IMR-90 (cell line): ENCODE measurements around the gene NTM. TPM values are rescaled to one million over a fixed set of nuclear protein-coding genes. Genes with fewer than 3 reads are reported as not detected.

Source experiments
- ATAC-seq: fragments of 200-7000 bp; cut with Tn5 transposase; 2 replicates; pipeline ENCODE4 v1.9.1; 2020; ENCODE audit warnings: low read depth, mild to moderate bottlenecking, moderate library complexity
- BruUV-seq: library from RNA; stranded (reverse); fragments of 400-500 nt; replicated peaks from 2 replicates; lab custom pipeline; 2021; lab: Mats Ljungman, UMichigan
- CTCF ChIA-PET: fragments of 300-600 bp; formaldehyde crosslinking; extraction: SDS; loops from one replicate; lab custom pipeline; 2021; ENCODE audit warnings: antibody characterized with exemption; lab: Yijun Ruan, JAX
- POLR2A ChIA-PET: fragments of 300-600 bp; sonication (Branson Sonifier 250); formaldehyde crosslinking; loops from one replicate; lab custom pipeline; 2022; ENCODE audit warnings: antibody characterized with exemption; ENCODE audit not compliant: unreplicated experiment; lab: Charles Lee
- DNase-seq: peaks from one replicate; pipeline ENCODE4 v3.0.0; 2013
- H2AFZ ChIP-seq: replicated peaks from 2 replicates; pipeline ENCODE3; 2013; ENCODE audit warnings: low read length, mild to moderate bottlenecking; ENCODE audit not compliant: poor library complexity
- H2AK5ac ChIP-seq: 2 replicates; pipeline ENCODE4 v1.6.1; 2013; ENCODE audit warnings: low read depth, low read length, inconsistent platforms
- H2AK9ac ChIP-seq: replicated peaks from 2 replicates; pipeline ENCODE3; 2013; ENCODE audit warnings: mild to moderate bottlenecking, low read depth, low read length, moderate library complexity; ENCODE audit not compliant: poor library complexity
- H2BK120ac ChIP-seq: 2 replicates; pipeline ENCODE4 v1.6.1; 2013; ENCODE audit warnings: low read depth, low read length, inconsistent platforms
- H2BK15ac ChIP-seq: 3 replicates; pipeline ENCODE4 v1.6.1; 2013; ENCODE audit warnings: low read depth, low read length, inconsistent platforms
- H2BK20ac ChIP-seq: 2 replicates; pipeline ENCODE4 v1.6.1; 2013; ENCODE audit warnings: low read depth, mild to moderate bottlenecking, inconsistent platforms, low read length, moderate library complexity
- H2BK5ac ChIP-seq: 2 replicates; pipeline ENCODE4 v1.6.1; 2013; ENCODE audit warnings: mild to moderate bottlenecking, low read depth, low read length, inconsistent platforms; ENCODE audit not compliant: poor library complexity, severe bottlenecking
- H3K14ac ChIP-seq: replicated peaks from 2 replicates; pipeline ENCODE4 v1.6.1; 2013; ENCODE audit warnings: low read depth, low read length, inconsistent platforms
- H3K18ac ChIP-seq: 2 replicates; pipeline ENCODE4 v1.6.1; 2013; ENCODE audit warnings: low read depth, low read length, control low read depth
- H3K23ac ChIP-seq: 2 replicates; pipeline ENCODE4 v1.6.1; 2013; ENCODE audit warnings: low read depth, low read length, inconsistent platforms
- H3K27ac ChIP-seq: 2 replicates; pipeline ENCODE4 v1.5.1; 2013; ENCODE audit warnings: mild to moderate bottlenecking, control low read depth, low read length; ENCODE audit not compliant: insufficient read depth
- H3K27me3 ChIP-seq: 2 replicates; pipeline ENCODE4 v1.6.1; 2013; ENCODE audit warnings: low read length; ENCODE audit not compliant: control insufficient read depth, insufficient read depth
- H3K36me3 ChIP-seq: 2 replicates; pipeline ENCODE4 v1.6.1; 2013; ENCODE audit warnings: low read length, mixed read lengths; ENCODE audit not compliant: control insufficient read depth, insufficient read depth
- H3K4ac ChIP-seq: 2 replicates; pipeline ENCODE4 v1.6.1; 2013; ENCODE audit warnings: low read depth, low read length, inconsistent platforms
- H3K4me1 ChIP-seq: 2 replicates; pipeline ENCODE4 v1.6.1; 2013; ENCODE audit warnings: low read length, mixed read lengths; ENCODE audit not compliant: control insufficient read depth, insufficient read depth
- H3K4me2 ChIP-seq: 2 replicates; pipeline ENCODE4 v1.6.1; 2013; ENCODE audit warnings: low read depth, mild to moderate bottlenecking, control low read depth, low read length, moderate library complexity
- H3K4me3 ChIP-seq: 2 replicates; pipeline ENCODE4 v1.5.1; 2013; ENCODE audit warnings: low read depth, mild to moderate bottlenecking, control low read depth, low read length, moderate library complexity; ENCODE audit not compliant: insufficient read depth
- H3K56ac ChIP-seq: 2 replicates; pipeline ENCODE4 v1.6.1; 2013; ENCODE audit warnings: low read length, inconsistent platforms; ENCODE audit not compliant: insufficient read depth; ENCODE audit errors: extremely low read depth
- H3K79me1 ChIP-seq, 2 experiments: 2 replicates each; pipeline ENCODE4 v1.6.1; 2013; ENCODE audit warnings: low read length in 2 of 2, inconsistent platforms in 1 of 2, low read depth in 1 of 2
- H3K9ac ChIP-seq: 2 replicates; pipeline ENCODE4 v1.6.1; 2013; ENCODE audit warnings: low read depth, low read length, control low read depth
- H3K9me1 ChIP-seq: 2 replicates; pipeline ENCODE4 v1.6.1; 2013; ENCODE audit warnings: low read length, inconsistent platforms; ENCODE audit not compliant: insufficient read depth
- H3K9me3 ChIP-seq: 2 replicates; pipeline ENCODE4 v1.6.1; 2013; ENCODE audit warnings: low read length; ENCODE audit not compliant: control insufficient read depth, insufficient read depth
- H4K20me1 ChIP-seq: 2 replicates; pipeline ENCODE4 v1.6.1; 2013; ENCODE audit warnings: low read length, inconsistent platforms; ENCODE audit not compliant: insufficient read depth
- H4K5ac ChIP-seq: 2 replicates; pipeline ENCODE4 v1.6.1; 2013; ENCODE audit warnings: mild to moderate bottlenecking, low read depth, low read length, control low read depth
- H4K8ac ChIP-seq, 2 experiments: 2 replicates each; pipeline ENCODE4 v1.6.1; 2013; ENCODE audit warnings: low read depth in 2 of 2, low read length in 2 of 2, control low read depth in 1 of 2, inconsistent platforms in 1 of 2
- H4K91ac ChIP-seq: 2 replicates; pipeline ENCODE4 v1.6.1; 2013; ENCODE audit warnings: low read depth, low read length, inconsistent platforms; ENCODE audit not compliant: insufficient read depth
- BHLHE40 ChIP-seq: fragments of 150-350 bp; IDR thresholded peaks from 2 replicates; pipeline ENCODE4 v1.6.1; 2016; ENCODE audit warnings: mild to moderate bottlenecking, low read depth, low read length
- CEBPB ChIP-seq: IDR thresholded peaks from 2 replicates; pipeline ENCODE4 v1.6.1; 2012; ENCODE audit warnings: low read depth, low read length, improper control_type of control experiment
- FOS ChIP-seq: fragments of 150-350 bp; IDR thresholded peaks from 2 replicates; pipeline ENCODE4 v1.6.1; 2016; ENCODE audit warnings: low read depth, low read length
- MAFK ChIP-seq: IDR thresholded peaks from 2 replicates; pipeline ENCODE4 v1.6.1; 2012; ENCODE audit warnings: low read depth, low read length, improper control_type of control experiment
- MAZ ChIP-seq: IDR thresholded peaks from 2 replicates; pipeline ENCODE4 v1.6.1; 2012; ENCODE audit warnings: low read depth, mild to moderate bottlenecking, low read length, improper control_type of control experiment, moderate library complexity, borderline replicate concordance
- NFE2L2 ChIP-seq: fragments of 150-350 bp; IDR thresholded peaks from 2 replicates; pipeline ENCODE4 v1.6.1; 2016; ENCODE audit warnings: low read depth, mild to moderate bottlenecking, low read length
- POLR2A ChIP-seq: IDR thresholded peaks from 2 replicates; pipeline ENCODE4 v1.6.1; 2012; ENCODE audit warnings: mild to moderate bottlenecking, low read depth, low read length
- RAD21 ChIP-seq: IDR thresholded peaks from 2 replicates; pipeline ENCODE4 v1.6.1; 2012; ENCODE audit warnings: low read length, improper control_type of control experiment
- RCOR1 ChIP-seq: IDR thresholded peaks from 2 replicates; pipeline ENCODE4 v1.6.1; 2012; ENCODE audit warnings: mild to moderate bottlenecking, low read length, improper control_type of control experiment; ENCODE audit not compliant: insufficient replicate concordance
- RFX5 ChIP-seq: IDR thresholded peaks from 2 replicates; pipeline ENCODE4 v1.8.0; 2012; ENCODE audit warnings: low read depth, mild to moderate bottlenecking, low read length, moderate library complexity
- SMC3 ChIP-seq: fragments of 150-350 bp; IDR thresholded peaks from 2 replicates; pipeline ENCODE4 v1.6.1; 2016; ENCODE audit warnings: low read depth, mild to moderate bottlenecking, antibody characterized with exemption, low read length, moderate library complexity
- WGBS, 2 experiments: methylation state at CpG; one replicate each; pipeline versions ENCODE4 v1.1.5 to v1.1.7; 2013; ENCODE audit warnings: missing lambda C conversion rate in 2 of 2; ENCODE audit not compliant: insufficient read length in 1 of 2; ENCODE audit errors: extremely low coverage in 2 of 2; 5-methylcytosine and 5-hydroxymethylcytosine counted together
- dilution Hi-C: fragments of 300-500 bp; cut with HindIII; formaldehyde crosslinking; loops from one replicate; pipeline ENCODE4 v1.14.3; 2018; ENCODE audit warnings: low sequenced_read_pairs; ENCODE audit not compliant: unreplicated experiment
- in situ Hi-C: fragments of 300-500 bp; cut with MboI; formaldehyde crosslinking; loops from 3 replicates; pipeline ENCODE4 v1.14.3; 2019; ENCODE audit warnings: low sequenced_read_pairs, inconsistent platforms, mixed read lengths
- intact Hi-C: fragments of 100-400 bp; cut with micrococcal nuclease; formaldehyde crosslinking; loops from 2 replicates; pipeline ENCODE4 v1.10.0; 2022
- polyA plus RNA-seq, 3 experiments: library from polyadenylated mRNA; depleted of rRNA; stranded (reverse); fragments of >200 nt; gene quantifications; 2 replicates each; pipeline ENCODE4 v1.2.3, GENCODE V29; 2012; ENCODE audit warnings: low replicate concordance in 1 of 3
- total RNA-seq: library from RNA; depleted of rRNA; stranded (reverse); fragments of >200 nt; gene quantifications from 2 replicates; pipeline ENCODE4 v1.2.3, GENCODE V29; 2012
- TF ChIP-seq, protein P1 (sequence below): conservative IDR thresholded peaks from 2 replicates; pipeline ENCODE4 v1.5.1; 2012; ENCODE audit warnings: mild to moderate bottlenecking, low read depth, low read length, improper control_type of control experiment
- TF ChIP-seq, protein P2 (sequence below): fragments of 150-350 bp; IDR thresholded peaks from 2 replicates; pipeline ENCODE4 v1.6.1; 2017; ENCODE audit warnings: mild to moderate bottlenecking, antibody characterized with exemption, low read length, low read depth
- TF ChIP-seq, protein P3 (sequence below): fragments of 150-350 bp; IDR thresholded peaks from 2 replicates; pipeline ENCODE4 v1.6.1; 2016; ENCODE audit warnings: low read depth, mild to moderate bottlenecking, low read length, moderate library complexity, borderline replicate concordance

Gene NTM
- total and polyA plus RNA-seq, 2 of the 4 experiments (the other 2 are of a cell fraction): 19.5 to 25.5 TPM

DNA sequence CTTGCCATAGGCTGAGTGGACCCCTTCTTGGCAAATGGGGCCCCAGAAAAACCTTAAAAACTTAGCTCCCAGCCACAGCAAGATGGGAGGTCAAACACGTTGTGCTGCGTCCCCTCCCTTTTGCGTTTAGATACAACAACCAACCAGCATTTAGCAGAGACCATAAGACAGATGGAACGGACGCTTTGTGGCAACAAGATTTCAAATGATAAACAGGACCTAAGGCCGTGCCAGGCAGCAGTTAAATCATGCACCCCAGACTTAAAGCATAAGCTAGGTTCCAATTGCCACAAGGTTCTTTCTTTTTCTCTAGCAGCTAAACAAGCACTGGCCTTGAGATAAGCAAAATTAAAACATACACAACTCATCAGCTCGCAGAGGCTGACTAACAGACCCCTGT is 39.4 kb upstream of the NTM start:
- no peaks in the 10 kb centered on the region for H3K9me3 ChIP-seq
- no peak overlapping the region for H3K14ac ChIP-seq
- dilution Hi-C loops (no loop called here), in situ Hi-C loops (no loop called here), intact Hi-C loops (no loop called here)
- no peaks in the 10 kb centered on the region for H3K79me1 ChIP-seq
- H3K4ac ChIP-seq: no peak overlapping the region
- no peak overlapping the region for H4K8ac ChIP-seq
- CTCF ChIA-PET: no interaction called here
- H2BK5ac ChIP-seq: no peak overlapping the region
- no peak overlapping the region for H2BK15ac ChIP-seq
- H3K4me1 ChIP-seq: no peaks in the 10 kb centered on the region
- POLR2A ChIA-PET: no interaction called here
- H3K56ac ChIP-seq: no peak overlapping the region
- H4K20me1 ChIP-seq: no peaks in the 10 kb centered on the region
- no peak for DNase-seq
- TF ChIP-seq RCOR1 (no peak), CEBPB (no peak), POLR2A (no peak), RFX5 (no peak), BHLHE40 (no peak), RAD21 (no peak), FOS (no peak), MAZ (no peak), SMC3 (no peak), MAFK (no peak), NFE2L2 (no peak)
- TF ChIP-seq, protein P1, sequence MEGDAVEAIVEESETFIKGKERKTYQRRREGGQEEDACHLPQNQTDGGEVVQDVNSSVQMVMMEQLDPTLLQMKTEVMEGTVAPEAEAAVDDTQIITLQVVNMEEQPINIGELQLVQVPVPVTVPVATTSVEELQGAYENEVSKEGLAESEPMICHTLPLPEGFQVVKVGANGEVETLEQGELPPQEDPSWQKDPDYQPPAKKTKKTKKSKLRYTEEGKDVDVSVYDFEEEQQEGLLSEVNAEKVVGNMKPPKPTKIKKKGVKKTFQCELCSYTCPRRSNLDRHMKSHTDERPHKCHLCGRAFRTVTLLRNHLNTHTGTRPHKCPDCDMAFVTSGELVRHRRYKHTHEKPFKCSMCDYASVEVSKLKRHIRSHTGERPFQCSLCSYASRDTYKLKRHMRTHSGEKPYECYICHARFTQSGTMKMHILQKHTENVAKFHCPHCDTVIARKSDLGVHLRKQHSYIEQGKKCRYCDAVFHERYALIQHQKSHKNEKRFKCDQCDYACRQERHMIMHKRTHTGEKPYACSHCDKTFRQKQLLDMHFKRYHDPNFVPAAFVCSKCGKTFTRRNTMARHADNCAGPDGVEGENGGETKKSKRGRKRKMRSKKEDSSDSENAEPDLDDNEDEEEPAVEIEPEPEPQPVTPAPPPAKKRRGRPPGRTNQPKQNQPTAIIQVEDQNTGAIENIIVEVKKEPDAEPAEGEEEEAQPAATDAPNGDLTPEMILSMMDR: no peak
- TF ChIP-seq, protein P2, sequence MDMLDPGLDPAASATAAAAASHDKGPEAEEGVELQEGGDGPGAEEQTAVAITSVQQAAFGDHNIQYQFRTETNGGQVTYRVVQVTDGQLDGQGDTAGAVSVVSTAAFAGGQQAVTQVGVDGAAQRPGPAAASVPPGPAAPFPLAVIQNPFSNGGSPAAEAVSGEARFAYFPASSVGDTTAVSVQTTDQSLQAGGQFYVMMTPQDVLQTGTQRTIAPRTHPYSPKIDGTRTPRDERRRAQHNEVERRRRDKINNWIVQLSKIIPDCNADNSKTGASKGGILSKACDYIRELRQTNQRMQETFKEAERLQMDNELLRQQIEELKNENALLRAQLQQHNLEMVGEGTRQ: no peak
- TF ChIP-seq, protein P3, sequence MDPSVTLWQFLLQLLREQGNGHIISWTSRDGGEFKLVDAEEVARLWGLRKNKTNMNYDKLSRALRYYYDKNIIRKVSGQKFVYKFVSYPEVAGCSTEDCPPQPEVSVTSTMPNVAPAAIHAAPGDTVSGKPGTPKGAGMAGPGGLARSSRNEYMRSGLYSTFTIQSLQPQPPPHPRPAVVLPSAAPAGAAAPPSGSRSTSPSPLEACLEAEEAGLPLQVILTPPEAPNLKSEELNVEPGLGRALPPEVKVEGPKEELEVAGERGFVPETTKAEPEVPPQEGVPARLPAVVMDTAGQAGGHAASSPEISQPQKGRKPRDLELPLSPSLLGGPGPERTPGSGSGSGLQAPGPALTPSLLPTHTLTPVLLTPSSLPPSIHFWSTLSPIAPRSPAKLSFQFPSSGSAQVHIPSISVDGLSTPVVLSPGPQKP: no peak
- H3K23ac ChIP-seq: no peak overlapping the region
- H2BK120ac ChIP-seq: no peak overlapping the region
- H3K27me3 ChIP-seq: no peaks in the 10 kb centered on the region
- no peaks in the 10 kb centered on the region for H3K9me1 ChIP-seq
- no peak overlapping the region for H4K5ac ChIP-seq
- H2AFZ ChIP-seq: no peak overlapping the region
- no peak overlapping the region for H3K4me3 ChIP-seq
- ATAC-seq: no peak
- no TSS peak for BruUV-seq
- H2AK5ac ChIP-seq: no peak overlapping the region
- H3K27ac ChIP-seq: no peak overlapping the region
- no peak overlapping the region for H3K9ac ChIP-seq
- no peak overlapping the region for H4K91ac ChIP-seq
- 7% methylated on average over 3 of the region's 7 CpGs; no CpG with 5 or more reads in 1 of the 2 experiments for WGBS, 2 experiments
- H3K18ac ChIP-seq: no peak overlapping the region
- no peaks in the 10 kb centered on the region for H3K36me3 ChIP-seq
- no peak overlapping the region for H2AK9ac ChIP-seq
- H2BK20ac ChIP-seq: no peak overlapping the region
- H3K4me2 ChIP-seq: no peak overlapping the region
